Measurements from ENCODE around the gene SFRP4.

SFRP4 gene

GRCh38 chr7:37899712-37900247, 16.8 kb downstream of the SFRP4 start:
- Histone ChIP-seq H3K9me3 (ENCODE audit: control insufficient read depth, low read depth, low read length) (no peaks in the 10 kb centered on the region), H3K9ac (ENCODE audit: low read length) (no peak overlapping the region), H3K27me3 (ENCODE audit: control insufficient read depth, insufficient read depth, low read length) (no peaks in the 10 kb centered on the region), H3K36me3 (ENCODE audit: control insufficient read depth, low read depth, low read length) (no peaks in the 10 kb centered on the region), H3K27ac (ENCODE audit: low read length) (no peak overlapping the region), H3K4me1 (ENCODE audit: control insufficient read depth, low read depth, low read length) (no peaks in the 10 kb centered on the region), H3K4me3 (ENCODE audit: low read length) (no peak overlapping the region)

- Histone ChIP-seq H3K4me3 (ENCODE audit: low read length) (no peak overlapping the region), H3K9ac (ENCODE audit: low read length) (no peak overlapping the region), H3K27me3 (ENCODE audit: control insufficient read depth, insufficient read depth, low read length) (no peaks in the 10 kb centered on the region), H3K4me1 (ENCODE audit: control insufficient read depth, low read depth, low read length) (no peaks in the 10 kb centered on the region), H3K9me3 (ENCODE audit: control insufficient read depth, low read depth, low read length) (no peaks in the 10 kb centered on the region), H3K27ac (ENCODE audit: low read length) (no peak overlapping the region), H3K36me3 (ENCODE audit: control insufficient read depth, low read depth, low read length) (no peaks in the 10 kb centered on the region)
Measured at GRCh38 chr7:37894671-37895070, 21.9 kb downstream of the SFRP4 start.

- H3K27ac ChIP-seq (ENCODE audit: low read length): no peak overlapping the region
- H3K36me3 ChIP-seq (ENCODE audit: control insufficient read depth, low read depth, low read length): no peaks in the 10 kb centered on the region
- H3K4me1 ChIP-seq (ENCODE audit: control insufficient read depth, low read depth, low read length): no peaks in the 10 kb centered on the region
- H3K27me3 ChIP-seq (ENCODE audit: control insufficient read depth, insufficient read depth, low read length): no peaks in the 10 kb centered on the region
- H3K4me3 ChIP-seq (ENCODE audit: low read length): no peak overlapping the region
- no peaks in the 10 kb centered on the region for H3K9me3 ChIP-seq (ENCODE audit: control insufficient read depth, low read depth, low read length)
- H3K9ac ChIP-seq (ENCODE audit: low read length): no peak overlapping the region
Measured at GRCh38 chr7:37893359-37893758, 23.3 kb downstream of the SFRP4 start.

GRCh38 chr7:37882086-37882485, 34.5 kb downstream of the SFRP4 start:
- H3K4me1 ChIP-seq (ENCODE audit: control insufficient read depth, low read depth, low read length): no peaks in the 10 kb centered on the region
- H3K27ac ChIP-seq (ENCODE audit: low read length): no peak overlapping the region
- no peak overlapping the region for H3K4me3 ChIP-seq (ENCODE audit: low read length)

More at GRCh38 chr7:37882086-37882485, 34.5 kb downstream of the SFRP4 start:
- Histone ChIP-seq H3K9ac (ENCODE audit: low read length) (no peak overlapping the region), H3K27me3 (ENCODE audit: control insufficient read depth, insufficient read depth, low read length) (no peaks in the 10 kb centered on the region), H3K36me3 (ENCODE audit: control insufficient read depth, low read depth, low read length) (no peaks in the 10 kb centered on the region), H3K9me3 (ENCODE audit: control insufficient read depth, low read depth, low read length) (no peaks in the 10 kb centered on the region)
